ENCODE measurements around the gene KLHL26. TPM values are rescaled to one million over a fixed set of nuclear protein-coding genes. Genes with fewer than 3 reads are reported as not detected.

Gene KLHL26
- total RNA-seq, 2 donors from 2014 or later = 8.5 to 10.1 TPM

Other genes with a start within 250 kb of the KLHL26 start
- gene LRRC25, start 239.4 kb upstream of the KLHL26 start, total RNA-seq = 1 to 10 TPM in 1 of 2 donors, under 1 TPM in 1; 0.79 to 5.1 TPM
- 10 to 100 TPM; 37.4 to 50.7 TPM for gene SSBP4, start 217.6 kb upstream of the KLHL26 start, total RNA-seq
- gene ISYNA1, start 198.9 kb upstream of the KLHL26 start, total RNA-seq = 10 to 100 TPM; 14.1 to 15.1 TPM
- gene ELL, start 115.0 kb upstream of the KLHL26 start, total RNA-seq = 10 to 100 TPM; 18.1 to 19.1 TPM
- gene FKBP8, start 93.5 kb upstream of the KLHL26 start, total RNA-seq = 100 to 1,000 TPM; 174 to 197 TPM
- gene KXD1, start 79.2 kb upstream of the KLHL26 start, total RNA-seq = 10 to 100 TPM; 63.7 to 72.4 TPM
- 100 to 1,000 TPM; 798 to 822 TPM for gene UBA52, start 65.2 kb upstream of the KLHL26 start, total RNA-seq
- 10 to 100 TPM; 49.2 to 53.4 TPM for gene REX1BD, start 48.2 kb upstream of the KLHL26 start, total RNA-seq
- gene CRLF1, start 30.2 kb upstream of the KLHL26 start, total RNA-seq = 1 to 10 TPM; 1.3 to 2.4 TPM
- 1 to 10 TPM in 1 of 2 donors, under 1 TPM in 1; 0.40 to 1.1 TPM for gene TMEM59L, start 24.2 kb upstream of the KLHL26 start, total RNA-seq
- gene CRTC1, start 46.7 kb downstream of the KLHL26 start, total RNA-seq = 10 to 100 TPM; 10.2 TPM
- not detected for gene COMP, start 154.3 kb downstream of the KLHL26 start, total RNA-seq
- 10 to 100 TPM; 67.6 to 81.8 TPM for gene UPF1, start 194.9 kb downstream of the KLHL26 start, total RNA-seq

All from left colon (tissue), 2 donors.